Heart left ventricle (tissue), 13 donors: ENCODE measurements around the gene KNDC1.

Experiments
- POLR2A ChIP-seq, 2 donors: fragments of 450-650 bp; IDR thresholded peaks; one replicate each; pipeline ENCODE4 v1.6.1; 2017; ENCODE audit warnings: antibody characterized with exemption in 2 of 2, mild to moderate bottlenecking in 2 of 2, moderate library complexity in 2 of 2
- TF ChIP-seq, protein P1 (sequence below), 12 donors: fragments of 200-600 bp; sonication (generic) in 4 of 12; IDR thresholded peaks; one replicate each; pipeline versions ENCODE4 v1.5.0 to v1.8.0; 2018 to 2022; ENCODE audit warnings: antibody characterized with exemption in 12 of 12, mild to moderate bottlenecking in 5 of 12
- donor health status: ischemic (EF 13 %, LVEDD 7.1; RV severe dilation, severe dysfunction).
- donor health status: DM: no; HTN: yes; CAD: no.
- donor health status: DM: no; HTN: no; CAD: no.
- donor health status: ischemic (EF 25% LVEDD 6.9; RV normal size, moderate dysfunction).
- donor health status: ischemic (EF 25% LVEDD 5.7; RV mildly dilated, moderate dysfunction).
- donor health status: ischemic (EF 35%, LVEDD 5.7; RV mildly dilated, moderate dysfunction).
- donor health status: nonischemic (EF 11% LVEDD 7.7; RV severe dilation, severe dysfunction).
- donor health status: DM: yes; HTN: yes; CAD: no.
- donor health status: PGD.
- donor health status: ischemic (EF 29% LVEDD 5.4; RV normal size, mild dysfunction).
- donor health status: nonischemic (EF 23%, LVEDD 6.1; RV moderate dilation, normal function).

GRCh38 chr10:133186416-133187090 is 26.5 kb downstream of the KNDC1 start:
- TF ChIP-seq, protein P1, sequence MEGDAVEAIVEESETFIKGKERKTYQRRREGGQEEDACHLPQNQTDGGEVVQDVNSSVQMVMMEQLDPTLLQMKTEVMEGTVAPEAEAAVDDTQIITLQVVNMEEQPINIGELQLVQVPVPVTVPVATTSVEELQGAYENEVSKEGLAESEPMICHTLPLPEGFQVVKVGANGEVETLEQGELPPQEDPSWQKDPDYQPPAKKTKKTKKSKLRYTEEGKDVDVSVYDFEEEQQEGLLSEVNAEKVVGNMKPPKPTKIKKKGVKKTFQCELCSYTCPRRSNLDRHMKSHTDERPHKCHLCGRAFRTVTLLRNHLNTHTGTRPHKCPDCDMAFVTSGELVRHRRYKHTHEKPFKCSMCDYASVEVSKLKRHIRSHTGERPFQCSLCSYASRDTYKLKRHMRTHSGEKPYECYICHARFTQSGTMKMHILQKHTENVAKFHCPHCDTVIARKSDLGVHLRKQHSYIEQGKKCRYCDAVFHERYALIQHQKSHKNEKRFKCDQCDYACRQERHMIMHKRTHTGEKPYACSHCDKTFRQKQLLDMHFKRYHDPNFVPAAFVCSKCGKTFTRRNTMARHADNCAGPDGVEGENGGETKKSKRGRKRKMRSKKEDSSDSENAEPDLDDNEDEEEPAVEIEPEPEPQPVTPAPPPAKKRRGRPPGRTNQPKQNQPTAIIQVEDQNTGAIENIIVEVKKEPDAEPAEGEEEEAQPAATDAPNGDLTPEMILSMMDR (IDR thresholded peaks at IDR 0.05), result no peak
- no peak for TF ChIP-seq POLR2A (IDR thresholded peaks at IDR 0.05)
